NT2/D1 (cell line): ENCODE data around the gene WIZ.
"Not testable (repeated sequence)": the region's sequence is repeated elsewhere in the genome, so short reads cannot be mapped to it uniquely, and the experiment has no call there.

ENCODE experiments used
- YY1 ChIP-seq: IDR thresholded peaks from 2 replicates; pipeline ENCODE4 v1.6.1; 2011; ENCODE audit not compliant: insufficient read length, insufficient read depth
- ZNF274 ChIP-seq: IDR thresholded peaks from 2 replicates; pipeline ENCODE4 v1.6.1; 2011; ENCODE audit warnings: mild to moderate bottlenecking, low read depth, low read length

DNA sequence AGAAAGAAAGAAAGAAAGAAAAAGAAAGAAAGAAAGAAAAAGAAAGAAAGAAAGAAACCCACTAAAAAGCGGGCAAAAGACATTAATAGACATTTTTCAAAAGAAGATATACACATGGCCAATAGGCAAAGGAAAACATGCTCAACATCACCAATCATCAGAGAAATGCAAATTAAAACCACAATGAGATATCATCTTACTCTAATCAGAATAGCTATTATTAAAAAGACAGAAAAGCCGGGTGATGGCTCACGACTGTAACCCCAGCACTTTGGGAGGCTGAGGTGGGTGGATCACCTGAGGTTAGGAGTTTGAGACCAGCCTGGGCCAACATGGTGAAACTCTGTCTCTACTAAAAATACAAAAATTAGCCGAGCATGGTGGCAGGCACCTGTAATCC lies 24.1 kb upstream of the WIZ start:
- not testable (repeated sequence) for TF ChIP-seq ZNF274, YY1
